K562 (cell line): ENCODE data around the gene MLST8. TPM values are rescaled to one million over a fixed set of nuclear protein-coding genes. Genes with fewer than 3 reads are reported as not detected.
A peak's percentile ranks its signal among the peaks of the same experiment; 100 is the strongest.

Experiments
- ARID1B ChIP-seq: fragments of 450-650 bp; IDR thresholded peaks from 2 replicates; pipeline ENCODE4 v1.6.1; 2016; ENCODE audit warnings: antibody characterized with exemption, mild to moderate bottlenecking, inconsistent platforms
- FOSL1 ChIP-seq: fragments of 200-800 bp; sonication (Bioruptor generic); conservative IDR thresholded peaks from 2 replicates; pipeline ENCODE4 v1.6.1; 2016; ENCODE audit warnings: missing genetic modification characterization, missing compliant biosample characterization
- HCFC1 ChIP-seq: IDR thresholded peaks from 2 replicates; pipeline ENCODE4 v1.6.1; 2012; ENCODE audit warnings: low read depth, low read length, improper control_type of control experiment
- HDAC6 ChIP-seq: IDR thresholded peaks from 2 replicates; pipeline ENCODE4 v1.6.1; 2012; ENCODE audit warnings: low read depth, mild to moderate bottlenecking, control low read depth, inconsistent platforms, low read length, moderate library complexity
- MLLT1 ChIP-seq, 2 experiments: fragments of 450-650 bp; IDR thresholded peaks; 2 replicates each; pipeline ENCODE4 v1.6.1; 2016
- NFIC ChIP-seq: fragments of 450-650 bp; IDR thresholded peaks from 2 replicates; pipeline ENCODE4 v1.6.1; 2017; ENCODE audit warnings: mild to moderate bottlenecking, inconsistent platforms
- SAFB2 ChIP-seq: fragments of 200-400 bp; formaldehyde crosslinking; IDR thresholded peaks from 2 replicates; pipeline ENCODE4 v1.6.1; 2018; ENCODE audit warnings: borderline replicate concordance, low read length, low read depth, moderate library complexity; ENCODE audit not compliant: severe bottlenecking
- TEAD1 ChIP-seq, 2 experiments: fragments of 450-650 bp in 1 of 2; sonication (generic) in 1 of 2; formaldehyde crosslinking; IDR thresholded peaks; 2 replicates each; pipeline versions ENCODE4 v1.4.0 to v1.8.0; 2020 to 2022; ENCODE audit warnings: mild to moderate bottlenecking in 2 of 2, missing genetic modification reagents in 1 of 2
- THAP12 ChIP-seq: fragments of 250-450 bp; sonication (Bioruptor Pico); IDR thresholded peaks from 2 replicates; pipeline ENCODE4 v1.9.0; 2021; ENCODE audit warnings: mild to moderate bottlenecking, inconsistent platforms
- ZEB2 ChIP-seq: fragments of 450-650 bp; IDR thresholded peaks from 2 replicates; pipeline ENCODE4 v1.6.1; 2016
- ZFP91 ChIP-seq: sonication (generic); formaldehyde crosslinking; IDR thresholded peaks from 2 replicates; pipeline ENCODE4 v1.8.0; 2022; ENCODE audit warnings: mild to moderate bottlenecking, missing genetic modification reagents
- ZNF398 ChIP-seq: fragments of 250-450 bp; sonication (Bioruptor Pico); IDR thresholded peaks from 2 replicates; pipeline ENCODE4 v1.8.0; 2021; ENCODE audit warnings: moderate library complexity, mild to moderate bottlenecking, inconsistent platforms
- polyA plus RNA-seq, 8 experiments: library from polyadenylated mRNA; depleted of rRNA in 4 of 8; stranded (reverse) in 5 of 8; unstranded in 3 of 8; fragments of >200 nt; fragmentation: Nextera tagmentation in 2 of 8; fragmentation: Illumina TruSeq in 1 of 8; extraction: Ambion mirVana in 2 of 8; extraction: Trizol in 1 of 8; gene quantifications; 2 replicates each; pipeline versions ENCODE4 v1.2.1 to v1.2.3, GENCODE V29; 2011 to 2014; ENCODE audit warnings: inconsistent platforms in 1 of 8, missing spikeins in 1 of 8
- total RNA-seq, 7 experiments: library from RNA; depleted of rRNA in 6 of 7; stranded (reverse); fragments of >200 nt in 6 of 7; fragmentation: Illumina TruSeq in 2 of 7; extraction: Trizol in 2 of 7; gene quantifications; 2 replicates each; pipeline versions ENCODE4 v1.2.1 to v1.2.3, GENCODE V29; 2011 to 2021; ENCODE audit warnings: low replicate concordance in 1 of 7

Gene MLST8
- total and polyA plus RNA-seq, 9 of the 15 experiments (the other 6 are each of a cell fraction or from before 2014, with no cell fraction given): 1.5 to 116 (median 43.3) TPM

- peak; percentile 39; the same call in 1 of the 2 replicates for TF ChIP-seq THAP12
- peak in 1 of 2 experiments; percentile 79; a peak in 2 of 4 replicates for TF ChIP-seq MLLT1 (IDR thresholded peaks at IDR 0.05)
- TF ChIP-seq HCFC1: peak; percentile 64; the same call in 1 of the 2 replicates
- 0 out of 2 replicates have a peak, but pooled peaks have one; percentile 34 for TF ChIP-seq ZFP91 (CRISPR knock-in tag)
- TF ChIP-seq TEAD1 (CRISPR knock-in tag; IDR thresholded peaks at IDR 0.05): no peak; a peak in 1 of 4 replicates
- TF ChIP-seq ARID1B: no peak; the same call in 1 of the 2 replicates
- peak; percentile 15; the same call in 1 of the 2 replicates for TF ChIP-seq ZEB2
- no peak for TF ChIP-seq SAFB2
- TF ChIP-seq NFIC: peak; percentile 99
- TF ChIP-seq ZNF398 (CRISPR knock-in tag): no peak
- TF ChIP-seq FOSL1 (tag): no peak; the same call in 1 of the 2 replicates
- 0 out of 2 replicates have a peak, but pooled peaks have one; percentile 25 for TF ChIP-seq HDAC6
Measured at GRCh38 chr16:2251296-2252111, 46.2 kb downstream of the MLST8 start, which contains the start of gene ECI1 (continued).
